GM21737 (cell line): Measurements from ENCODE around the gene THOC6.
"Not testable (repeated sequence)": the region's sequence is repeated elsewhere in the genome, so short reads cannot be mapped to it uniquely, and the experiment has no call there.

ENCODE experiments used
- ATAC-seq: cut with Tn5 transposase; IDR thresholded peaks from one replicate; pipeline ENCODE4 v1.9.1; 2021; ENCODE audit warnings: mild to moderate bottlenecking, moderate library complexity; ENCODE audit not compliant: unreplicated experiment

Gene THOC6

DNA sequence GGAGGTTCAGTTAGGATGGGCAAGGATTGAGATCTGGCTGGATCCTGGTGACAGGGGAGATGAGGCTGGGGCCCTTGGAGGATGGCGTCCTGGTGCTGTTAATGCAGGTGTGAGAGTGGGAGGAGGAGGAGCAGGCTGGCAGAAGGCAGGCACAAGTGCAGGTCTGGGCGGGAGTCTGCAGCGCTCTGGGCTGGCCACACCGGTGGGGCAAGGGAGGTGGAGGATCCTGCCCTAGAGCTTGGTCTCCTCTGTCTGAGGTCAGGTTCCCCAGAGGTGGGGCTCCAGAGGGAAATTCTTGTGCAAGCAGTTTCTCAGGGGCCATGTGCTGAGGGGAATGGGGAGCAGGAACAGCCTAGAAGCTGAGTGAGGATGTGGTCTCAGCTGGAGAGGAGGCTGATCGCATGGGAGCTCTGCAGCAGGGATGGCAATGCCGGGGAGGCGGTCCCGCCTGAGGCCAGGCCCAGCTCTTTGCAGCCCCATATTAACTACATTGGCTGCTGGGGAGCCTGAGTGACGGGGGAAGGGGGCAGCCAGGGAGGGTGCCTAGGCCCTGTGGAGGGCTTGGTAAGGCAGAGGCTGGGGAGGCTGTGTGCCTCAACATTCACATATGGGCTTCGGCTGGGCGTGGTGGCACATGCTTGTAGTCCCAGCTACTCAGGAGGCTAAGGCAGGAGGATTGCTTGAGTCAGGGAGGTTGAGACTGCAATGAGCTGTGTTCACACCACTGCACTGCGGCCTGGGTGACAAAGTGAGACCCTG, 28.9 kb downstream of the THOC6 start:
- ATAC-seq = not testable (repeated sequence)

GRCh38 chr16:3053330-3053710, 29.5 kb downstream of the THOC6 start:
- not testable (repeated sequence) for ATAC-seq

- ATAC-seq = no peak
Measured at GRCh38 chr16:3054965-3055733, 31.3 kb downstream of the THOC6 start.

DNA sequence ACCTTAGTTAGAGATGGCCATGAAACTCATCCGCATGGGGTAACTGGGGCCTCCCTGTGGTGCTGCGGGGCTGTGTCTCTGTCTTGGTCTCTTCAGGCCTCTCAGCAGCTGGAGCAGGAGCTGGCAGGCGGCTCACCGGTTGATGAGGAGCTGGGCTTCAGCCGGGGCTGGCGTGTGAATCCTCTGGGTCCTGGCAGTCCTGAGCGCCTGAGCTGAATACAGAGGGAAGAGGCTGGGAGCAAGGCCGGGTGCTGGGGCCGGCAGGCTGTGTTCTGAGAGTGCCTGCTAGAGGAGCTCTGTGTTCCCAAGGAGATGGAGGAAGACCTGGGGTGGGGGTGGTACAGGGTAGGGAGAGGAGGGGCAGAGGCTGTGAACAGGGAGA, 31.9 kb downstream of the THOC6 start:
- ATAC-seq = not testable (repeated sequence)

DNA sequence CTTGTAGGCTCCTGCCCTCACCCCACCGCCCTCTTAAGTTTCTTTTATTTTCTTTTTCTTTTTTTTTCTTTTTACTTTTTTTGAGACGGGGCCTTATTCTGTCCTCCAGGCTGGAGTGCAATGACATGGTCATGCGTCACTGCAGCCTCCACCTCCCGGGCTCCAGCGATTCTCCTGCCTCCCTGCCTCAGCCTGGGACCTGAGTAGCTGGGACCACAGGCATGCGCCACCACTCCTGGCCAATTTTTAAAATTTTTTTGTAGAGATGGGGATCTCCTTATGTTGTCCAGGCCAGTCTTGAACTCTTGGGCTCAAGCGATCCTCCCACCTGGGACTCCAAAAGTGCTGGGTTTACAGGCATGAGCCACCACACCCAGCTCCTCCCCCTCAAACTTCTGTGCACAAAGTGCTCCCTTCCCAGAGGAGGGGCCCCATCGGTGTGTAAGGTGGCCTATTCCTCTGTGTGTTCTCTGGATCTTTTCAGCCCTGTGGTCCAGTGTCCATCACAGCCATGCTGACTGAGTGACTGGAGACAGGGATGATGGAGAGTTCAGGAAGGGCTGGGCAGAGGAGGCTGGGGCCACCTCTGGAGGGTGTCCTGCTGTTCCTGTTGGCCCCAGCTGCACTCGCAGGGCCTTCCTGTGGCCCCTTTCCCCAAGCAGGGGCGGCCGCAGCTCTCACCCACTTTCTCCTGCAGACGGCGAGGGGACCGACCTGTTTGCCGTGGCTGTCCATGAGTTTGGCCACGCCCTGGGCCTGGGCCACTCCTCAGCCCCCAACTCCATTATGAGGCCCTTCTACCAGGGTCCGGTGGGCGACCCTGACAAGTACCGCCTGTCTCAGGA, 32.7 kb downstream of the THOC6 start:
- no peak for ATAC-seq

DNA sequence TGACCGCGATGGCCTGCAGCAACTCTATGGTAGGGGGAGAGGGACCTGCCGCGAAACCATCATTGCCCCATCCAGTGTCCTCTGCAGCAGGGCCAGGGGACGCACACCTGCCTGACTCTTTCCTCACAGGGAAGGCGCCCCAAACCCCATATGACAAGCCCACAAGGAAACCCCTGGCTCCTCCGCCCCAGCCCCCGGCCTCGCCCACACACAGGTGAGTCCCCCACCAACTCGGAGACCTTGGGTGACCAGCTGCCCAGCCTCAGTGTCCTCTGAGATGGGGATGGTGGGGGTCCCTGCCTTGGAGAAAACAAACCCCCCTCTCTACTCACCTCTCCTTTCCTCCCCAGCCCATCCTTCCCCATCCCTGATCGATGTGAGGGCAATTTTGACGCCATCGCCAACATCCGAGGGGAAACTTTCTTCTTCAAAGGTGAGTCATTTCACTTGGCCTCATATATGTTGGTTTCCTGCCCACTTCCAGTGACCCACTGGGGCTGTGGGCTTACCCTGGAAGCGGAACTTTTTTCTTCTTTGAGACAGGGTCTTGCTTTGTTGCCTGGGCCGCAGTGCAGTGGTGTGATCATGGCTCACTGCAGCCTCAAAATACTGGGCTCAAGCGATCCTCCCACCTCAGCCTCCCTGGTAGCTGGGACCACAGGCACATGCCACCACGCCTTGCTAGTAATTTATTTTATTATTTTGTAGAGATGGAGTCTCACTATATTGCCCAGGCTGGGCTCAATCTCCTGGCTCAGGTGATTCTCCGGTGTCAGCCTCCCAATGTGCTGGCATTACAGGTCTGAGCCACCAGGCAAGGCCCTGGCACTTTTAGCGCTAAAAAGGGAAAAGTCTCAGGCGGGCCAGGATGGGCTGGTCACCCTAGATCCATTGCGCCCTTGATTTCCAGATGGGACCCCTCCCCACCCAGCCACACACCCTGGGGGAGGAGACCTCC, 33.6 kb downstream of the THOC6 start:
- ATAC-seq = no peak

- ATAC-seq = no peak
Measured at GRCh38 chr16:3058139-3059030, 34.5 kb downstream of the THOC6 start.

- peak; percentile 74 for ATAC-seq
Measured at GRCh38 chr16:3059041-3059722, 35.3 kb downstream of the THOC6 start.

- peak; percentile 4 for ATAC-seq
Measured at GRCh38 chr16:3059723-3060242, 35.9 kb downstream of the THOC6 start.

GRCh38 chr16:3060339-3061127, 36.7 kb downstream of the THOC6 start:
- no peak for ATAC-seq

- ATAC-seq = no peak
Measured at GRCh38 chr16:3062553-3062952, 38.7 kb downstream of the THOC6 start.

- no peak for ATAC-seq
Measured at GRCh38 chr16:3063625-3064386, 40.0 kb downstream of the THOC6 start.

DNA sequence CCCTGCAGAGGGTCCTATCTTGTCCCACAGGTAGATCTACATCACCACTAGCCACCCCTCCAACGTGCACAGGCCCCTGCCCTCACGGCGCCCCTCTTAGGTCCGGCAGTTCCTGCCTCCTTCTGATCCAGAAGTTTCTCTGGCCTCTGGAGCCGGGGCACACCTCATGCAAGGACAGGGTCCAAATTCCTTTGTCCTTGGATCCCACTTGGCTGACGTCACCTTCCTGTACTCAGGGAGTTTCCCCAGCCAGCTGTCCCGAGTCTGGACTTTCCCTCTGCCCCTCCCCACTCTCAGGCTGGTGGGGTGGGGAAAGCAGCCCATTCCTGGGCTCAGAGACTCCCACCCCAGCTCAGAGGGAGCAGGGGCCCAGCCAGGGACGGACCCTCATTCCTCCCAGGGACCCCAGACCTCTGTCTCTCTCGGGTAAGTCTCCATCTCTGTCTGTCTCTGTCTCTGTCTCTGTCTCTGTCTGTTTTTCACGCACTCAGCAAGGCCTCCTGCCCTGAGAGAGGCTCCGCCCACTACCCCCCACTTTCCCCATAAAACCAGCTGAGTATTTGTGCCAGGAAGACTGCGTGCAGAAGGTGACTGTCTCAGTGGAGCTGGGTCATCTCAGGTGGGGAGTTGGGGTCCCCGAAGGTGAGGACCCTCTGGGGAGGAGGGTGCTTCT, 41.4 kb downstream of the THOC6 start, which contains the start of gene IL32:
Gene IL32, plus strand, starts transcription at position 572 of the 673 bp plus-strand sequence. CDS start 172 bp downstream, outside the sequence.
- ATAC-seq = no peak

DNA sequence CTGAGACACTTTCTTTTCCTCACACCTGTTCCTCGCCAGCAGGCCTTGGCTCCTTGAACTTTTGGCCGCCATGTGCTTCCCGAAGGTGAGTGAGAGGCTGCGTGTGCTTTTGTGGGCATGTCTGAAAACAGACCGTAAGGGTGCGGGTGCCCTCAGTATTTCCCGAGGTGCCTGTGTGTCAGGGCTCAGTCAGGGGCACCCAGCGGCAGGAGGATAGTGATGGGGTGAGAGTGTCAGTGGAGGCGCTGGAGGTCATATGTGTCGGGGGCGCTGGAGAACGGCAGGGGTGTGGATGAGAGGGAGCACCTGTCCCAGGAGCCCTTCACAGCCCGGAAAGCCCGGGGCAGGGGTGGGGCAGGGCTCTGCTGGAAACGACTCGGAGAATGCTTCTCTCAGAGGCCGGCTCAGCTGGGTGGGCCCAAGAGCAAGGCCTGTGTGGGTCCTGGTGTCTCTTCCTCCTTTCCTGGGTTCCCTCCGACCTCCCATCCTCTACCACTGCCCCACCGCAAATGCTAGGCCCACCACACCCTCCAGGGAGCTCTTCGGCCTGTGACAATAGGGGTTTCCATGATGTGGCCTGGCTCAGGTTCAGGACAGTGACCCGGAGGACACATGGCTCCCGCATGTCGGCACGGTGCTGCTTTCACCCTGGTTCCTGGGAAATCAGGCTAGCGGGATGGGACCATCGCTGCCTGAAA, 42.1 kb downstream of the THOC6 start:
- no peak for ATAC-seq

DNA sequence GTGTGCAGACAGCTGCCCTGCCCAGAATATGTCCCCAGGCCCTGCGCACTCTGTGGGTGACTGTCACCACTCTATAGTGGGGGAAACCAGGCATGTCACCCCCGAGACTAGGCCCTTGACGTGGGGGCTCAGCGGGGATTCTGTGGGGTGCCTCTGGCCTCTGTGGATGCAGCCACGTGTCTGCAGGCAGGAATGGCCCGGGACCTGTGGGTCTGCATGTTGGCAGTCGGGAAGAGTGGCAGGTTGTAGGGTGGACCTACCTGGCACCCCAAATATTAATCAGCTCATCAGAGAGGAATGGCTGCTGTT, 42.6 kb downstream of the THOC6 start:
- no peak for ATAC-seq

DNA sequence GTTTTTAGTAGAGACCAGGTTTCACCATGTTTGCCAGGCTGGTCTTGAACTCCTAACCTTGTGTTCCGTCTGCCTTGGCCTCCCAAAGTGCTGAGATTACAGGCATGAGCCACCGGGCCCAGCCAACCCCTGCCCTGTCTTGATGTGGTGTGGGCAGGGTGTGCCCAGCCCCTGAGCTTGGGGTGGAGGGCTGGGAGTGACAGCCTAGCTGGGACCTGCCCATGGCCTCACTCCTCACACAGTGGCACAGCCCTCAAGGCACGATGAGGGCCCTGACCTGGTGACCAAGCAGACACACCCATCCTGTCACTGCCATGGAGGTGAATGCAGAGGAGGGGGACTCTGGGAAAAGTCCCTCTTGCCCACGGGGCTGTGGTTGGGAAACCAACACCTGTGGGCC, 44.7 kb downstream of the THOC6 start:
- ATAC-seq = no peak
